NCI-H1105 treated with DMSO at 0.1 percent for 48 hours (cell line): ENCODE measurements around the gene SNX13.

ENCODE experiments used
- DNase-seq: peaks from one replicate; lab custom pipeline; 2025; lab: John Stamatoyannopoulos, UW

Gene SNX13

DNA sequence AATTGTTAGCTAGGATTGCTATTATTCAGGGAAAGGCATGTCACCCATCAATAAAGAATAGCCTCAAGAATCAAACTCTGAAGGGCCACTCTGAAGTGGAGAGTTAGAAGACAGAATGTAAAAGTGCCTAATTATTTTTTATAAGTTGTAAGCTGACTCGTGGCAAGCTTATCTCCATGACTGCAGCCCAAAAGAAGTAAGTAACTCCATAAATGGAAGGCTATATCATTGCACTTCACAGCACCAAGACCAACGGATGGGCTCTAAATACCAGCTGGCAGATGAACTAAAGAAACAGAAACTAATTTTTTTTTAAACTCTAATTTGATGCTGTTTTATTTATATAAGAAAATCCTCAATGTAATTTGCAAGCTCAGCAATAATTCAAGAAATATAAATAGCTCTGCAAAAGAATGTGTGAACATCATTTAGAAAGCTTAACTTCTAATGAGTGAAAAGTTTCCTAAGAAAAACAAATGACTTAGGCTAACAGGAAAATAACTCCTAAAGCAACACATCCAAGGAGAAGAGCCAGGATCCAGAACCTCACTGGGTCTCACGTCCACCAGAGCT lies 165.5 kb downstream of the SNX13 start:
- DNase-seq, result peak; percentile 72

- DNase-seq, result no peak
These were observed 166.0 kb downstream of the SNX13 start for GRCh38 chr7:17774248-17774647.

- no peak for DNase-seq
These were observed 167.0 kb downstream of the SNX13 start for GRCh38 chr7:17773289-17773626.

GRCh38 chr7:17772581-17773288 lies 167.6 kb downstream of the SNX13 start:
- peak; percentile 25 for DNase-seq

GRCh38 chr7:17771901-17772408 lies 168.3 kb downstream of the SNX13 start:
- no peak for DNase-seq

- peak; percentile 58 for DNase-seq
These were observed 169.5 kb downstream of the SNX13 start for GRCh38 chr7:17770710-17771375.

GRCh38 chr7:17769918-17770317 lies 170.4 kb downstream of the SNX13 start:
- peak; percentile 63 for DNase-seq

GRCh38 chr7:17758008-17758407 lies 182.3 kb downstream of the SNX13 start:
- no peak for DNase-seq

- DNase-seq, result no peak
These were observed 194.2 kb downstream of the SNX13 start for GRCh38 chr7:17746020-17746530.

- DNase-seq, result no peak
These were observed 194.7 kb downstream of the SNX13 start for GRCh38 chr7:17745610-17746009.

DNA sequence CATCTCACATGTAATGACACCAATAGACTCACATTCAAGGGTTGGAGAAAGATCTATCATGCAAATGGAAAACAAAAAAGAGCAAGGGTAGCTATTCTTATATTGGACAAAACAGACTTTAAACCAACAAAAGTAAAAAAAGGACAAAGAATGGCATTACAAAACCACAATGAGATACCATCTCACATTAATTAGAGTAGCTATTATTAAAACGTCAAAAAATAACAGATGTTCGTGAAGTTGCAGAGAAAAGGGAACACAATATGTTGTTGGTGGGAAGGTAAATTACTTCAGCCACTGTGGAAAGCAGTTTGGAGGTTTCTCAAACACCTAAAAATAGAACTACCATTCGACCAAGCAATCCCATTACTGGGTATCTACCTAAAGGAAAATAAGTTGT lies 197.0 kb downstream of the SNX13 start:
- no peak for DNase-seq

DNA sequence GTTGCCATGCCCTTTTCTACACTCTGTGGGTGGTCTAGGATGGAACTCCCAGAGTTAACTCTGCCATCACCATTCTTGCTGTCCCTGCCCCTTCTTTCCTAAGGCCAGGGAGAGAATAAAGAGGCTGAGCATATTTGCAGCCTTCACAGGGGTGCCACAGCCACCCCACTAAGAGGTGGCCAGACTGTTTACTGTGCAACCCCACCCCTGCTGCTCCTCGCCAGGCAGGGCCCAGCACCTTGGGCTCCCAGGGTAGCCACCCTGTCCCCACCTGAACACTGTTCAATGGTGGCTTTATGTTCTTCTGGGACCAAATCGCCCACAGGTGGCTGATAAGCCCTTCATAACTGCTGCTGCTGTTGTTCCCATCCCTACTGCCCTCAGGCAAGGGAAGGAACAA lies 198.9 kb downstream of the SNX13 start:
- no peak for DNase-seq
